Lower leg skin (tissue), 3 donors: ENCODE results near the gene TBXAS1.

ENCODE experiments used
- POLR2A ChIP-seq, 2 donors: fragments of 450-650 bp; IDR thresholded peaks; one replicate each; pipeline ENCODE4 v1.6.1; 2016 to 2017; ENCODE audit warnings: antibody characterized with exemption in 2 of 2, mild to moderate bottlenecking in 1 of 2, moderate library complexity in 1 of 2
- TF ChIP-seq, protein P1 (sequence below), 3 donors: fragments of 450-650 bp; IDR thresholded peaks; one replicate each; pipeline ENCODE4 v1.5.1; 2016; ENCODE audit warnings: antibody characterized with exemption in 3 of 3, mild to moderate bottlenecking in 3 of 3, moderate library complexity in 2 of 3

DNA sequence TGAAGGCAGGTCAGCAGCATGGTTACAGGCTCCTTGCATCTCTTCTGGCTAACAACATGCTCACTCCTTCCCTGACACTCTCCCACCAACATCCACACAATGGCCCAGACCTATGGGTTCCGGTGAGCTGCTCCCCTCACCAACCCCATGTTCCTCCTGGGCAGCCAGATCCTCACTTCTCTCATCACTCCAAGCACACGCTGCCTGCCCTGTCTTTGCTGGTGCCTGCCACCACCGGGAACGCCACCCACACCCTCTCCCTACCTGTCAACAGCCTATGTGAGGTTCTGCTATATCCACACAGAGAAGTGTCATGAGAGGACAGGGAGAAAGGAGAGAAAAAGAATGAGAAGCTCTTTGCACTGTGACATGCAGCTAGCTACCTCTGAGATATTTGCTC lies 219.1 kb downstream of the TBXAS1 start:
- no peak for TF ChIP-seq POLR2A (IDR thresholded peaks at IDR 0.05)
- TF ChIP-seq, protein P1, sequence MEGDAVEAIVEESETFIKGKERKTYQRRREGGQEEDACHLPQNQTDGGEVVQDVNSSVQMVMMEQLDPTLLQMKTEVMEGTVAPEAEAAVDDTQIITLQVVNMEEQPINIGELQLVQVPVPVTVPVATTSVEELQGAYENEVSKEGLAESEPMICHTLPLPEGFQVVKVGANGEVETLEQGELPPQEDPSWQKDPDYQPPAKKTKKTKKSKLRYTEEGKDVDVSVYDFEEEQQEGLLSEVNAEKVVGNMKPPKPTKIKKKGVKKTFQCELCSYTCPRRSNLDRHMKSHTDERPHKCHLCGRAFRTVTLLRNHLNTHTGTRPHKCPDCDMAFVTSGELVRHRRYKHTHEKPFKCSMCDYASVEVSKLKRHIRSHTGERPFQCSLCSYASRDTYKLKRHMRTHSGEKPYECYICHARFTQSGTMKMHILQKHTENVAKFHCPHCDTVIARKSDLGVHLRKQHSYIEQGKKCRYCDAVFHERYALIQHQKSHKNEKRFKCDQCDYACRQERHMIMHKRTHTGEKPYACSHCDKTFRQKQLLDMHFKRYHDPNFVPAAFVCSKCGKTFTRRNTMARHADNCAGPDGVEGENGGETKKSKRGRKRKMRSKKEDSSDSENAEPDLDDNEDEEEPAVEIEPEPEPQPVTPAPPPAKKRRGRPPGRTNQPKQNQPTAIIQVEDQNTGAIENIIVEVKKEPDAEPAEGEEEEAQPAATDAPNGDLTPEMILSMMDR (IDR thresholded peaks at IDR 0.05): no peak
